ENCODE results near the gene FOXF2.

Gene FOXF2

DNA sequence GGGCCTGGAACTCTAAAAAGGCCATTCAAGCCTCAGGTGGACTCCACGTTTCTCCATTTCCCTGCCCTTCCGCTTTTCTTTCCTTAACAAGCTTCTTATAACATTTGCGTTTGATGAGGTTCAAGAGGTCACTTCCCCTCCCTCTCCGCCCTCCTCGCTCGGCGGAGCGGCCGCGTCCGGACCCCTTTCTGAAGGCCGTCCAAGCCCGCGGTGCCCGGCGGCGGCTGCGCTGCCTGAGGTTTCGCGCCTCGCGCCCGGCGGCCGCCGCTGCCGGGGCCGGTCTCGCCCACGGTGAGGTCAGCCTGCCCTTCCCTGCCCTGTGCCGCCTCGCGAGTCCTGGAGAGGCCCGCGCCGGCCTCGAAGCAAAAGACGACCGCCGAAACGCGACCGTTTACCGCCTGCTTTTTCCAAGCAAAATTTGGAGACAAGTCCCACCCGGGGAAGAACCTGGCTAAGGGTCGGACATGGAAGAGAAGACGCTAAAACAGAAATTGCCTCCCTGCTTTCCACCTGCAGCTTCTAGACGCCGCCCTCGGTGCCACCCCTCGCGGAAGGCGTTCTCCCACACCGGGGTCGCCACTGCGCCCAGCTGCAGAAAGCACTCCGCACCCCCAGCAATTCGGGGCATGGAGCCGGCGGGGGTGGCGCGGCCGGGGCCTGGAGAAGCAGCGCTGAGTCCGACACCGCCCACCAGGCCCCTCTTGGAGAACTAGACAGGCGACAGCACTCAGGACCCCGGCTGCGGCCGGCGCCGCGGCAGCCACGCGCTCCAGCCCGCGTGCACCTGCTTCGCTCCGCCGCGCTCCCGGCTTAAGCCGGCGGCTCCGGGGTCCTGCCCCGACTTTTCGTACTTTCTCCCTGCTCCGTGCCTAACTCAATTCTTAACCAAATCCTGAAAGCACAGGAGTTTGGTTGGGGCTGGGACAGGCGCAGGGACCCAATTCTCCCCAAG, 11.0 kb upstream of the FOXF2 start:
- no peak for DNase-seq (ENCODE audit: low spot score)

DNA sequence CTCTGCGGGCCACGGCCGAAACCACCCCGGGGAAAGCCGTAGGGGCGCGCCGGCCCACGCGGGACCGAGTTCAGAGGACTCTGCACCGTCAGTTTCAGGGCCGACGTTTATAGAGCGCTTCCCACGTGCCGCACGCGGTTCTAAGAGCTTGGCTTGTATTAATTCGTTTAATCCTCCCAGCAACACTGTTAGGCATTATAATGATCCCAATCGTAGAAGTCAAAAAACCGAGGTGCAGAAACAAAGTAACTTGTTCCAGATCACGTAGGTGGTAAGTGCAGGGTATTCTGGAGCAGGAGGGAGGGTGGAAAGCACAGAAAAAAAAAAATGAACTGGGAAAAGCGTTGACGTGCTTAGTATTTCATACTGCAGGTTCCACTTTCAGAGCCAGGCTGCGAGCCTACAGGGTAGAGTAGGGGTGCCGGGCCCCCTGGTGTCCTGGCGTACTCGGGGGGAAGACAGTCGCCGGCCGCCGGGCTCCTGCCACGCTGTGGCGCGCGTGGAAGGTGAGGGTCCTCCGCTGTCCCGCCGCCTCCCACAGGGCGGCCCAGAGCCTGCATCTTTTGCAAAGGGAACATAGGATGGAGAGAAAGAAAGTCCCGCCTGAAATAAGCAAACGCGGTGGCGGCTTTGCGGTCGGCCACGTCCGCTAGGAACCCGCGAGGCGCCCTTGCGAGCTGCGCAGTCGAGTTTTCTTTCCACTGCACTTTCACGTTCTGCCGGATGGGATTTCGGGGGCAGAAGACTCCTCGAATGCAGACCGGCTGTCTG, 10.2 kb upstream of the FOXF2 start:
- no peak for DNase-seq (ENCODE audit: low spot score)

DNA sequence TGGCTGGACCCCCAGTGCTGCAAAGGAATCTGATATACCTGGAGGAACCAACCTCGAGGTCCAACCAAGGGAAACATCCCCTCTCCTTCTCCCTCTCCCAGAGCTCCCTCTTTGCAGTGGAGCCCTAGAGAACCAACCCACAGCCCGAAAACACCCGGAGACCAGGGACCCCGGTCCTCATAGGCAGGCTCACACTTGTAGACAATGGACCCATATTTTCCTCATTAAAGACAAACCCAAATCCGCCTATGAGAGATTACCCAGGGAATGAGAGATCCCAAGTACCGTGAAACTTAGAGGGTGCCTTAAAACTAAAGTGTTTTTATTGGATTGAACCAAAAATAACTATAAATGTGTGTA, 9.6 kb upstream of the FOXF2 start:
- no peak for DNase-seq (ENCODE audit: low spot score)

DNA sequence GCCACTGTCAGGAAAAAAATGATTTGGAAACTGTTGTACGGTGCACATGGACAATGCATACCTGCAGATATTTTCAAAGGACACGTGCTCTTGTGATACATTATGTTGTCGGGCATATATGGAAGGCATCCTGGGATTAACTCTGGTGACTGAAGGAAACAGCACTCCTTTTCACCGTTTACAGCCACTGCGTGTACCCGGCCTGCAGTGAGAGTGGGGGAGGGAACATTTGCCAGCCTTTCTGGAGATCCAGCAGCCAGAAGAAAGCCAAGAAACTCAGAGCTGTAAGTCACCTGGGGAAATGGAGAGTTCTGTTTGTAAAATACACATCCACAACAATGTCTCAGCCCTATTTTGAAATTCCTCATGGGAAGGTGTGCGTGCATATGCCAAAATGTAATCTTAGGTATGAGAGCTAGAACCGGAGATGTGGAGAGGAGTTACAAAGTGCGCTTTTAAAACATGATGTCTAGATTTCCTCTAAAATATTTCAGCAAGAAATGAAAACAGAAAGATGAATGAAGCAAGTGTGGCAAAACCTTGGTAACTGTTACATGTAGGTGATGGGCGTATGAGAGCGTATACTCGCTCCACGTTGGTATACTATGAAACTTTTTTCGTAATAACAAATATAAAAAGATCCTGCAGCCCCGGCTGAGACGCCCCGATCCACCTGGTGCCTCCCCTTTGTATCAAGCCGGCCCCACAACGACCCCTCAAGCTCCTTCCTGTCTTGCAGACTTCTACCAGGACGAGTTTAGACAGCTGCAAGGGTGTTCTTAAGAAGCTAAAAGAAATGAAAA, 8.6 kb upstream of the FOXF2 start:
- DNase-seq (ENCODE audit: low spot score), result no peak

DNA sequence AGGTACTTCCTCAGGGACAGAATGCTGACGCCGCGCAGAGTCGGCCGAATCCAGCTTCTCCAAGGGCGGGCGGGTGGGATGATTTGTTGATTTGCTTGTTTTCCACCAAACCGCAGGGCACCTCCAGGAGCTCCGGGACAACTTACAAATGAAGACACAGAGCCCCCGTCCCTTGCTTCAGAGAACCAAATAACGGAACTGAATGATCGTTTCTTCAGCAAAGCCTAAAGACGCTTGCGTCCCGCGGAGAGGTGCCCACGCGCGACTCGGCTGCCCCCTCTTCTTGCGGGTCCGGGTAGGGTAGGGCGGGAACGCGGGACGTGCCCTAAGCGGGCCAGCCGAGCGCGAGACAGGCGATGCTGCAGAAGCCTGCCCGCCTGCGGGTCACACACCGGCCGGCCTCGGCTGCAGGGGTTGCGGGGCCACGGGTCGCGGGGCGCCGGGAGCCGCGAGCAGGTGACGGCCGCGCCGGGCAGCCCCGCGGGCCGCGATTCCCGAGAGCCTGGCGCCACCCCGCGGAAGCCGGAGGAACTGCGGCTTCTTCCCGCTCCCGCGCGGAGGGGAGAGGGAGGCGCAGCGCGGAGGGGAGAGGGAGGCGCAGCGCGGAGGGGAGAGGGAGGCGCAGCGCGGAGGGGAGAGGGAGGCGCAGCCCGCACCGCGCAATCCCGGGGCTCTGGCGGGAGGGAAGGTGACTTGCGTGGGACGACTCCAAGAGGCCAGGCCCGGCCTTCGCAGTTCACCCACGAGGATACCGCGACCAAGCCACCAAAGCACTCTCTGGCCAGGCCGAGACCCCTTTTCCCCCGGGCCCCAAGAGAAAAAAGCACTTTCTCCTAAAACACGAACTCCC, 7.7 kb upstream of the FOXF2 start:
- no peak for DNase-seq (ENCODE audit: low spot score)

DNA sequence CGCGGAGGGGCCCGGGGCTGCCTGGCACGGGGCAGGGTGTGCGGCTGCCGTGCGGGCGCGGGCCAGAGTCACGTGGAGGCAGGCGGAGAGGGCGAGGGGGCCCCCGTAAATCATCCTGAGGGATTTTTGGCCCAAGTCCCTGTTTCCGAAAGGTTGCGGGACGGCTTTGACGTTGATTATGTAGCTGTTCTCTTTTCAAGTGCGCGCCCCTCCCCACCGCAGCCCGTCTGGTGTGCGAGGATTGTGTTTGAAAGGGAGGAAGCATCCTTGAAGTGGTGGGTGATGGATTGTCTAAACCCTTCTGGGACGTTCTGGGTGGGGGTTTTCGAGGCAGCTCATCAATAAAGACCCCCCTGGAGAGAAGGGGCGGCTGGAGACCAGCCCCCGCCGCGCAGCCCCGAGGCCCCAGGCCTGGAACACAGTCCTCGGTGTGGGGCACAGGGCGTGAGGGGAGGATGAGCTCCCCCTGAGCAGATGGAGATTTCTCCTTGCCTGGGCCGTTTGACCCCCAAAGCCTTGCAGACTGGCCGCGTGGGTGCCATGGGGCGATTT, 7.0 kb upstream of the FOXF2 start:
- no peak for DNase-seq (ENCODE audit: low spot score)

DNA sequence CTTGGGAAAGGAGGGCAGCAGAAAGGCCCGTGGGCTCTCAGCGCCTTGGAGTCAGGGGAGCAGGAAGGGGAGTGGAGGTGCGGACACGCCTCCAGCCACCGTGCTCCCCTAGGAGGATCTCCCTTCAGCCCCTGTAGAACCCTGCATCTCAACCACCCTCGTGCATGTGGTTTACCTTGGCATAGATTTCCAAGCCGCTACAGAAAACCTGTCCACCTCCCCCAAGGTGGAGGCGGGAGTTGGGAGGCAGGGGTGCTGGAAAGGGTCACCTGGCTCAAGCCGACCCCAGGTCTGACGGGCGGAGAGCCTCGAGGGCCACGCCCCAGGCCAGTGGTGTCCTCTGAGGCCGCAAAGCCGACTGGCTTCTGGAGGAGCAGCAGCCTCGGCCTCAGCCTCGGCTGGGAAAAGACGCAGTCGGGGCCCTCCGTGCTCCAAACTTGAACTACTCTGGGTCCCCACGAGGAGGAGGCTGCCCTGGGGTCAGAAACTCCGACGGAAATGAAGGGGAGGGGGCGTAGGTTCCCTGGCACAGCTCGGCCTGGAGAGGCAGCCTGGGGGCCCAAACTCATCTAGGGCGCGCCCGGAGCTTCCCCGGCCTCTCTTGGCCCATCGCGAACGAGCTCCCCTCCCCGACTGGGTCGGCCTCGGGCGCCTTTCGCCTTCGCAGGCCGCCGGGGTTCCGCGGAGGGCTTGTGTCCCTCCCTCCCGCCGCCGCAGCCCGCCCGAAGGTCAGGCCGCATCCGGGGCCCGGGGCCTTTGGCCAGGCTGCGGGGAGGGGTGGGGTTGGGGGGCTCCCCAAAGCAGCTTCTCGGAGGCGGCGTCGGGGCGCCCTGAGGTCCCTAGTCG, 6.3 kb upstream of the FOXF2 start:
- DNase-seq (ENCODE audit: low spot score), result no peak

DNA sequence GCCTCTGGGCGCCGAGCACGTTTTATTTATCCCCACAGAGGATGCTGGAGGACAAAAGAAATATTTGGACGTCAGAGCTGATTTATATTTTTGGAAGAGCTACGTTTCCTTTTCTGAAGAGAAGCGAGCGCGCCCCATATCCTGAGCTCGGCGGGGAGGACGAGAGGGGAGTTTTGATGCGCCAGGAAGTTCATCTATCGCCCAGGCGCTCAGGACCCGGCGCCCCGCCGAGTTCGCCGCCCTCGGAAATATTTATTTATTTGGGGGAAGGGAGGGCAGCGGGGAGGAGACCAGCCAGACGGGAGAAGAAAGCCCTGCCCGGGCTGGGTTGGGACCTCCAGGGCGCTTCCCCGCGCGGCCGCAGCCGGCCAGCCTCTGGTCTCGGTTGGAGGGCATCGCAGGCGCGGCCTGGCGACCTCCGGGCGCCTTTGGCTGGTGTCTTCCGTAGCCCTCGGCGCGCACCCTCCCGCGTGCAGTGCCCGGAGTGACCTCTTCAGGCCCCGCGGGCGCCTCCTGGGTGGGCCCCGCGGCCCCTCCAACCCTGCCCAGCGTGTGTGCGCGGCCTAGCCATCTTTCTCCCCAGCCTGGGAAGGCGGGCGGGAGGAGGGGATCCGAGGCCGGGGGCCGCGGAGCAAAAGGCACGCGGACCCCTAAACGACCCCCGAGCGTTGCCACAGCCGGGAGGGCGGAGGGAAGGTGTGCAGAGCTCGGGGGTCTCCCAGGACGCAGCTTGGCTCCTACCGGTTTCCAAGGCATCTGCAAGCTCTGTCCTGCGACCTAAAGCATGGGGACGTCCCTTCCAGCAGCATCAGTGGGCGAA, 5.4 kb upstream of the FOXF2 start:
- no peak for DNase-seq (ENCODE audit: low spot score)

DNA sequence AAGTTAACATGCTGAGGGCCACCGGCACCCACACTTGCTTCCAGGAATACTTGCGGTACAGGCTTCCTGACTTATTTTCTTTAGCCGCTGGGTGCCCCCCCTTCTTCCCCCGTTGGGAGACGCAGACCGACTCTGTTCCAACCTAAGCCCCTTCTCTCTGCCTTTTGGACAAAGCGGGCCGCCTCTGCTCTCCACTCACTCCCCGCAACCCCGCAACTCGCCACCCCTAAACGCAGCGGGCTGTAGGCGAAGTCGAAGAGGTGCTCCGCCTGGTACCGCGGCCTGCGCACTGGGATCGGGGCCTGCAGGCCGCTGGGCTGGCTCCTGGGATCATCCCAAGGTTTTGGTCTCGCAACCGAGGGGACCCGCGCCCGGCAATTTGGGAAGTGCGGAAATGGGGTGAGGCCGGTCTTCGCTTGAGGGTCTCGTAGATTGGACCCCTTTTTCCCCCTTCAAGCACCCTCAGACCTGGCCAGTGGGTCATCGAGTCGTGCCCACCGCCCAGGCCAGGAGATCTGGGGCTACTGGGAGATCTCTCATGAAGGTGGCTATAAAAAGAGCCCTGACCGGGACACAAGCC, 4.7 kb upstream of the FOXF2 start:
- no peak for DNase-seq (ENCODE audit: low spot score)

DNA sequence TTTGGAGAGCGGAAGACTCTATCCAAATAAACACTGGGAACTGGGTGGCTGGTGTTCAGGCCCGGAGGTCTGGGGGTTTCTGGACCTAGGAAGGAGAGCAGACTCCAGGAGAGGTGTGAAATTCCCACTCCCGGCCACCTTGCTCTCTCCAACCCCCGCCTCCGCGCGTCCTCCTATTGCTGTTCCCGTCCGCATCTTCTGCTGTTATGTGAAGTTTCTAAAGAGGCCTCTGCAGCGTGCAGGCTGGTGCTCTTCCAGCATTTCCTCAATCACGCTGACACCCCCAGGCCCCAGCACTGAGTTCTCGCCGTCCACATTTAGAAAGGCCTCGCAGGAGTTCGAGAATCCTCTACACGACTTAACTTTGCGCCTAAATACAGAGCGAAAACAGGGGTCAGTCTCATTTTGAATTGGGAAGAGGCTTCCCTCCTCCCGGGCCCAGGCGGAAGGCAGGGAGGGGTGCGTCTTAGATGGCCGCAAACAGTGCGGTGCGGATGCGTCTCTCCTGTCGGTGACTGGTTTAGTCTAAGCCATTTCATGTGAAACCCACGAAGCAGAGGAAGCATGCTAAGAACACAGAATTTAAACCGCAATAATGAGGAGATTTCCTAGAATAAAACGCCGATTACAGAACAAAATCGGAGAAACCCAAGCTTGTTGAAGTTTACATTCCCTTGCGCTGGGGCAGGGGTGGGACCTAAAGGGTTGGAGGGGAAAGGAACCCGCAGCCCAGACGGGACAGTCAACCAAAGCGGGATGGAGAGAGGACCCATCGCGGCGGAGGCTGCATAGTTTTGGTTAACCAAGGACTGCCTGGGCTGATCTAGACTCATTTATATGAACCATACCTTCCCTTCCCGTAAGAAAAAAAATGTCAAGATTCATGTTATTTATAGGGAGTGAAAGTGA, 4.0 kb upstream of the FOXF2 start:
- no peak for DNase-seq (ENCODE audit: low spot score)

DNA sequence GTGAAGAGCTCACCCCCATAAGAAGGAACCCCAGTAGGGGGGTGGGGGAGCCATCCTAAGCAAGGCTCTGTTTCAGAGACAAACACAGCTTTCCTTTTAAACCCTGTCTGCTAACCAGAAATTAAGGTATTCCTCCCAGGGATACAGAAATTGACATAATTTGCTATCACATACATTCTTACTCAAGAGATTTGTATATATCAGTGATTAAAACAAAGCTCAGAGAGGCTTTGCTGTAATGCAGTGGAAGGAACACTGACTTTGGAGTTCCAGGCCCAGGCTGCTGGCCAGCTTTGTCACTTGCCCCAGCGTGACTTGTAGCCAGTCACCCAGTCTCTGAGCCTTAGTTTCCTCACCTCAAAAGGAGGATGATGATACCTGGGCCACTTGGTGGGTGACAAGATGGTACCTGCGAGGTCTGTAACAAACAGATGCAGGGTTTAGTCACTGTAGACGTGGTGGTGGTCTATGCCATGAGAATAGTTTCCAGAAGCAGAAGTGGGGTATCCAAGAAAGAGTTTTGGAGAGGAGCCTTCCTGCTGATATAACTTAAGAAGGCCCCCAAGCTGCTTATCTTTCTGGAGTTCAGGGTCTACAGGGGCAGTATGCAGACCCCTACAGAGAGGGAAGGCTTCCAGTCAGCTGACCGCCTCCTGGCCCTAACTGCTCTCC, 3.2 kb upstream of the FOXF2 start:
- DNase-seq (ENCODE audit: low spot score), result no peak

DNA sequence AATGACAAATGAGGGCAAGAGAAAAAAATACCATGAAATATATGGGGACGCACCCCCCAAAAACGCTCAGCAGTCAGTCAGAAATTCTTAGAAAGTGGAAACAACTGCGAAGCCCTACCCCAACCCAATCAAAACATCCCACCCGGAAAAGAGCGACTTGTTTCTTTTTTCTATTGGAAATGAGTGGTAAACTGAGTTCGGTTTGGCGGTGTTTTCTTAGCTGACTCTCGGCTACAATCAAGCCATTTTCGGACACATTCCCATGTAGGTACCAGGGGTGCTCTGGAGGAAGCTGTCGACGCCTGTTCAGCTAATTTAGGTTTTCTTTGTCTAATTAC, 1.9 kb upstream of the FOXF2 start:
- no peak for DNase-seq (ENCODE audit: low spot score)

DNA sequence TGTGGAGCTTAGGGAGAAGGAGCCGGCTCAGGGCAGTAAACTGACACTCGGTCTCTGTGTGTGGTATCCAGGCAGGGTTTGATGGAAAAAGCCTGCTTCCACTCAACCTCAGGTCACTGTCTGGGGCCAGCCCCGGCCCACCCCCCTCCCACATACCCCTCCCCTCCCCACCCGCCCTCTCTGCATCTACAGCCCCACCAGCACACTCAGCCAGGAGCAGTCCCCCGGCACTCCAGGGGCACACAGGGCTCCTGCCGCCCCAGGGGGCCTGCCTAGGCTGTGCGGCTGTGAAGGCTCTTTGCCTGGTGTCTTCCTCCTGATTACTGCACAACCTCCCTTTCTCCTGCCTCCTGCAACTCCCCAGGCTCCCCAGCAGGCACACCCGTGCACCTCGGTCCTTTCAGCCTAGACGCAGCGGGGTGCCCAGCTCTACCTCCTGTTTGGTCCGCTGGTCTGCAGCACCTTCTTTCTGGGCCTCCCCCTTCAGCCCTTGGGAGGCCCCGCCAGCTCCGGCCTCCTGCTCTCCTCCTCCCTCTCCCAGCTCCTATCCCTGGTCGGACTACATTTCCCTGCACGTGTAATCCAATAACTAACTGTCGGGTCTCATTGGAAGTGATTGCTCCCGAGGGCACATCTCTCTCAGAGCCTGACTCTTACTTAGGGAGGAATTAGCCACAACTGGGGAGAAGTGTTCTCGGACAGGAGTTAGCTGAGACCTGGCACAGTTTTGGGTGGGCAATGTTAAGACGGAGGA, 1.3 kb upstream of the FOXF2 start:
- DNase-seq (ENCODE audit: low spot score), result no peak

DNA sequence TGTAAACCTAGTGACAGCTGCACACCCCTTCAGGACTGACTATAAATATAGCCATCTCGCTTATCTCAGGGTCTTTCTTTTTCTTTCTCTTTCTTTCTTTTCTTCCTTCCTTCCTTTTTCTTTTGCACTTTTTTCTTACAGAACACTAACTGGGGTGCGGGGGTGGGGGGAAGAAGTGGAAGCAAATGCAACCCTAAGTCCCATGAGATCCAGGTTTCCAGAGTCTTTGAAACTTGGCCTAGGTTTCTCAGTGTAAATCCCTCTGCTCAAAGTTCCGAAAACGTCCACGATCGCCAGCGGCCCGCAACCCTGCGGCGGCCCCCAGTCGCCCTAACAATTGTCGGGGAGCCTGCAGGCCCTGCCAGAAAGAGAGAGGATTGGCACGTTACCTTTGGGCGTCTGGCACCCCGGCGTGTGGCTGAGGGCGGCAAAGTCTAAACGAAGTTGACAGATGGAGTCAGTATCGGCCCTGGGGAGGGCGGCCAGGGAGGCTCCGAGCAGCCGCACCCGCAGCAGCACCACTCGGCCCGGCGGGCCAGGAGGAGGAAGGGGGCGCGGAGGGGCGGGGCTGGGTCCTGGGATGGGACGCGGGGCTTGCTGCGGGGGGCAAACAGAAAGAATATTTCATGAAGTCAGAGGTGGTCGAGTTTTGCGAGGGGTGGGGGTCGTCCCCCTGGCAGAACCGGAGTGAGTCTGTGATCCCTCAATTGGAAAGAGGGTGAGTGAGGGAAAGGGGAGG, 577 bp upstream of the FOXF2 start:
- DNase-seq (ENCODE audit: low spot score), result no peak

DNA sequence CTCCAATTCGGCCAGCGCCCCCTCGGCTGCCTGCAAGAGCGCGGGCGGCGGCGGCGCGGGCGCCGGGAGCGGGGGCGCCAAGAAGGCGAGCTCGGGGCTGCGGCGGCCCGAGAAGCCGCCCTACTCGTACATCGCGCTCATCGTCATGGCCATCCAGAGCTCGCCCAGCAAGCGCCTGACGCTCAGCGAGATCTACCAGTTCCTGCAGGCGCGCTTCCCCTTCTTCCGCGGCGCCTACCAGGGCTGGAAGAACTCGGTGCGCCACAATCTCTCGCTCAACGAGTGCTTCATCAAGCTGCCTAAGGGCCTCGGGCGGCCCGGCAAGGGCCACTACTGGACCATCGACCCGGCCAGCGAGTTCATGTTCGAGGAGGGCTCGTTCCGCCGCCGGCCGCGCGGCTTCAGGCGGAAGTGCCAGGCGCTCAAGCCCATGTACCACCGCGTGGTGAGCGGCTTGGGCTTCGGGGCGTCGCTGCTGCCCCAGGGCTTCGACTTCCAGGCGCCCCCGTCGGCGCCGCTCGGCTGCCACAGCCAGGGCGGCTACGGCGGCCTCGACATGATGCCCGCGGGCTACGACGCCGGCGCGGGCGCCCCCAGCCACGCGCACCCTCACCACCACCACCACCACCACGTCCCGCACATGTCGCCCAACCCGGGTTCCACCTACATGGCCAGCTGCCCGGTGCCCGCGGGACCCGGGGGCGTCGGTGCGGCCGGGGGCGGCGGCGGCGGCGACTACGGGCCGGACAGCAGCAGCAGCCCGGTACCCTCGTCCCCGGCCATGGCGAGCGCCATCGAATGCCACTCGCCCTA, 963 bp downstream of the FOXF2 start:
- DNase-seq (ENCODE audit: low spot score), result no peak

Data from pons (tissue), 1 donor.